PC-3 (cell line): ENCODE measurements around the gene TGFBR3L. TPM values are rescaled to one million over a fixed set of nuclear protein-coding genes. Genes with fewer than 3 reads are reported as not detected.

Source experiments
- ATAC-seq: fragments of 200-7000 bp; cut with Tn5 transposase; 2 replicates; pipeline ENCODE4 v1.9.1; 2020; ENCODE audit warnings: mild to moderate bottlenecking, moderate library complexity
- BruUV-seq: library from RNA; stranded (reverse); fragments of 400-500 nt; replicated peaks from 2 replicates; lab custom pipeline; 2021; lab: Mats Ljungman, UMichigan
- CTCF ChIA-PET: fragments of 300-600 bp; sonication (Branson Sonifier 250); formaldehyde crosslinking; loops from one replicate; lab custom pipeline; 2022; ENCODE audit warnings: antibody characterized with exemption; lab: Charles Lee
- POLR2A ChIA-PET: fragments of 300-600 bp; sonication (Branson Sonifier 250); formaldehyde crosslinking; loops from one replicate; lab custom pipeline; 2022; ENCODE audit warnings: antibody characterized with exemption; ENCODE audit not compliant: unreplicated experiment; lab: Charles Lee
- DNase-seq: peaks from one replicate; pipeline ENCODE4 v3.0.0-alpha.2; 2015
- H2AFZ ChIP-seq: fragments of 300-600 bp; sonication (generic); 2 replicates; pipeline ENCODE4 v1.6.0; 2016; ENCODE audit warnings: antibody characterized with exemption, low read length
- H3F3A ChIP-seq: fragments of 300-600 bp; sonication (generic); one replicate; pipeline ENCODE4 v1.6.0; 2017; ENCODE audit warnings: antibody characterized with exemption, low read length, control low read depth, mild to moderate bottlenecking; ENCODE audit not compliant: unreplicated experiment
- H3K27ac ChIP-seq: fragments of 300-600 bp; sonication (generic); 2 replicates; pipeline ENCODE4 v1.5.1; 2016; ENCODE audit warnings: mild to moderate bottlenecking, low read length
- H3K27me3 ChIP-seq: fragments of 300-600 bp; sonication (generic); 2 replicates; pipeline ENCODE4 v1.6.1; 2016; ENCODE audit warnings: low read length, mixed read lengths
- H3K36me3 ChIP-seq: fragments of 300-600 bp; sonication (generic); 2 replicates; pipeline ENCODE4 v1.6.1; 2016; ENCODE audit warnings: low read depth, mixed run types, low read length, mixed read lengths
- H3K4me1 ChIP-seq: fragments of 300-600 bp; sonication (generic); 2 replicates; pipeline ENCODE4 v1.5.1; 2016; ENCODE audit warnings: low read length; ENCODE audit not compliant: insufficient read depth
- H3K4me2 ChIP-seq: fragments of 300-600 bp; sonication (generic); 2 replicates; pipeline ENCODE4 v1.6.0; 2016; ENCODE audit warnings: low read length
- H3K4me3 ChIP-seq: fragments of 300-600 bp; sonication (generic); 2 replicates; pipeline ENCODE4 v1.5.1; 2016; ENCODE audit warnings: mild to moderate bottlenecking, low read length, mixed read lengths
- H3K79me2 ChIP-seq: fragments of 300-600 bp; sonication (generic); 2 replicates; pipeline ENCODE4 v1.6.1; 2017; ENCODE audit warnings: low read length, mixed read lengths
- H3K9ac ChIP-seq: fragments of 300-600 bp; sonication (generic); 2 replicates; pipeline ENCODE4 v1.6.0; 2016; ENCODE audit warnings: mild to moderate bottlenecking, low read length
- H3K9me2 ChIP-seq: fragments of 300-600 bp; sonication (generic); replicated peaks from 2 replicates; pipeline ENCODE4 v1.6.1; 2016; ENCODE audit warnings: mixed run types, low read length, mixed read lengths
- H3K9me3 ChIP-seq: fragments of 300-600 bp; sonication (generic); 2 replicates; pipeline ENCODE4 v1.6.1; 2016; ENCODE audit warnings: low read length, mixed read lengths
- H4K20me1 ChIP-seq: fragments of 300-600 bp; sonication (generic); 2 replicates; pipeline ENCODE4 v1.6.1; 2016; ENCODE audit warnings: low read length, mixed read lengths
- EZH2 ChIP-seq: fragments of 300-600 bp; sonication (generic); IDR thresholded peaks from one replicate; pipeline ENCODE4 v1.6.1; 2017; ENCODE audit warnings: antibody characterized with exemption, mild to moderate bottlenecking, low read length; ENCODE audit not compliant: unreplicated experiment
- EZH2phosphoT487 ChIP-seq: fragments of 300-600 bp; sonication (generic); IDR thresholded peaks from 2 replicates; pipeline ENCODE4 v1.6.1; 2018; ENCODE audit warnings: mild to moderate bottlenecking, antibody characterized with exemption, low read length, borderline replicate concordance
- intact Hi-C: fragments of 100-400 bp; cut with micrococcal nuclease; formaldehyde crosslinking; loops from 2 replicates; pipeline ENCODE4 v1.9.0; 2023
- total RNA-seq: library from RNA; depleted of rRNA; stranded (reverse); fragments of >200 nt; gene quantifications from 2 replicates; pipeline ENCODE4 v1.2.3, GENCODE V29; 2014
- TF ChIP-seq, protein P1 (sequence below): fragments of 300-600 bp; sonication (generic); conservative IDR thresholded peaks from 2 replicates; pipeline ENCODE4 v1.5.1; 2017; ENCODE audit warnings: antibody characterized with exemption, low read depth, mild to moderate bottlenecking, low read length

The TGFBR3L gene
- total RNA-seq, 1 experiment from 2014 or later, result 10.5 TPM

DNA sequence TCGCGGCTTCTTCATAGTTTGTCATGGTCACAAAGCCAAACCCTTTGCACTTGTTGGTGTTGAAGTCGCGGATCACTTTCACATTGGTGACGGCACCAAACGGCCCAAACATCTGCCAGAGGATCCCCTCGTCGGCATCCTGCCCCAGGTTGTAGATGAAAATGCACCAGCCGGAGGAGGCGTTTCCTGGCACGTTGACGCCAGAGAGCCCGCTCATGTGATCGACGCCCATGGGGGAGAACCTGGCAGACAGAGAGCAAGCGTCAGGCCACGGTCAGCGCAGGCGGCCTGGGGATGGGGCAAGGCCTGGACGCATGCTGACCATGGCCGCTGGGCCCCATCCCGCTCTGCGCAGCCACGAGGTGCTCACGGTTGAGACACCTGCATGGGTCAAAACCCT is 48.9 kb downstream of the TGFBR3L start:
- H3K9me3 ChIP-seq, result no peaks in the 10 kb centered on the region
- H3F3A ChIP-seq, result peaks cover 7% of the 10 kb centered on the region
- BruUV-seq, result no TSS peak
- TF ChIP-seq EZH2, result no peak
- no peak for TF ChIP-seq EZH2phosphoT487
- TF ChIP-seq, protein P1, sequence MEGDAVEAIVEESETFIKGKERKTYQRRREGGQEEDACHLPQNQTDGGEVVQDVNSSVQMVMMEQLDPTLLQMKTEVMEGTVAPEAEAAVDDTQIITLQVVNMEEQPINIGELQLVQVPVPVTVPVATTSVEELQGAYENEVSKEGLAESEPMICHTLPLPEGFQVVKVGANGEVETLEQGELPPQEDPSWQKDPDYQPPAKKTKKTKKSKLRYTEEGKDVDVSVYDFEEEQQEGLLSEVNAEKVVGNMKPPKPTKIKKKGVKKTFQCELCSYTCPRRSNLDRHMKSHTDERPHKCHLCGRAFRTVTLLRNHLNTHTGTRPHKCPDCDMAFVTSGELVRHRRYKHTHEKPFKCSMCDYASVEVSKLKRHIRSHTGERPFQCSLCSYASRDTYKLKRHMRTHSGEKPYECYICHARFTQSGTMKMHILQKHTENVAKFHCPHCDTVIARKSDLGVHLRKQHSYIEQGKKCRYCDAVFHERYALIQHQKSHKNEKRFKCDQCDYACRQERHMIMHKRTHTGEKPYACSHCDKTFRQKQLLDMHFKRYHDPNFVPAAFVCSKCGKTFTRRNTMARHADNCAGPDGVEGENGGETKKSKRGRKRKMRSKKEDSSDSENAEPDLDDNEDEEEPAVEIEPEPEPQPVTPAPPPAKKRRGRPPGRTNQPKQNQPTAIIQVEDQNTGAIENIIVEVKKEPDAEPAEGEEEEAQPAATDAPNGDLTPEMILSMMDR, result no peak
- no peaks in the 10 kb centered on the region for H3K79me2 ChIP-seq
- H3K27me3 ChIP-seq, result no peaks in the 10 kb centered on the region
- no peak overlapping the region for H2AFZ ChIP-seq
- no peak overlapping the region for H3K27ac ChIP-seq
- ChIA-PET POLR2A (no interaction called here), CTCF (no interaction called here)
- ATAC-seq (no peak), DNase-seq (no peak)
- H3K36me3 ChIP-seq, result peaks cover 62% of the 10 kb centered on the region
- peaks cover 8% of the 10 kb centered on the region; the same call in 1 of the 2 replicates for H3K4me1 ChIP-seq
- H3K4me2 ChIP-seq, result no peak overlapping the region
- no peak overlapping the region for H3K9ac ChIP-seq
- H3K4me3 ChIP-seq, result no peak overlapping the region
- intact Hi-C loops, result no loop called here
- no peaks in the 10 kb centered on the region for H4K20me1 ChIP-seq
- H3K9me2 ChIP-seq, result no peaks in the 10 kb centered on the region

DNA sequence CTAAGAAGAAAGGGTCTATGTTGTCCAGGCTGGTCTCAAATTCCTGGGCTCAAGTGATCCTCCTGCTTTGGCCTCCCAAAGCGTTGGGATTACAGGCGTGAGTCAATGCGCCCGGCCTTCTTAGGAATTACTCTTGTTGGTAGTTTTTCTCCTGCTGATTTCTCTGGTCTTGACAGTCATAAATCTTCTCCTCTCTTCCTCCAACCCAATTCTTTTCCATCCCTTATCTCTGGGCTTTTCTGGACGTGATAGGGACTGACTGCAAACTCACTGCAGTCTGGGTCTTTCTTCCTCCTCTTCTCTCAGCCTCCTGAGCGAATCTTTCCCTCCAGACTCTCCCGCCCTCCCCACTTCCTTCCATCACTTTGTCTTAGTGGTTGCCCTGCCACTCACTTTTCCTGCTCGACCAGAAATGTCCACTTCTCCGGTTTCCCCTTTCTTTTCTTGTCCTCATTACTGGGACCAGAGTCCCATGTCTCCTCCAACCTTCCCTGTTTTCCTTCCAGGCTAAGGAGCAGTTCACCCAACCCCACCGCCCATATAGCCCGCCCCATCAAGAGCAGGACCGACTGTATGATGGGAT is 50.7 kb downstream of the TGFBR3L start:
- Histone ChIP-seq H3K4me2 (no peak overlapping the region), H3K9me3 (no peaks in the 10 kb centered on the region), H3K79me2 (no peaks in the 10 kb centered on the region), H2AFZ (no peak overlapping the region), H3K36me3 (peaks cover 60% of the 10 kb centered on the region), H3F3A (no peaks in the 10 kb centered on the region), H3K9me2 (no peaks in the 10 kb centered on the region), H3K4me1 (peaks cover 8% of the 10 kb centered on the region; the same call in 1 of the 2 replicates), H3K4me3 (no peak overlapping the region), H3K27ac (no peak overlapping the region), H3K27me3 (no peaks in the 10 kb centered on the region), H4K20me1 (no peaks in the 10 kb centered on the region), H3K9ac (no peak overlapping the region)
- ChIA-PET POLR2A (no interaction called here), CTCF (no interaction called here)
- TF ChIP-seq EZH2phosphoT487 (no peak), EZH2 (no peak)
- TF ChIP-seq, protein P1, result no peak
- no peak for ATAC-seq
- DNase-seq, result peak; percentile 35
- no TSS peak for BruUV-seq
- intact Hi-C loops, result no loop called here

GRCh38 chr19:7965921-7966665 is 51.5 kb downstream of the TGFBR3L start:
- ChIA-PET CTCF (no interaction called here), POLR2A (no interaction called here)
- no peak overlapping the region for H3K4me3 ChIP-seq

More at GRCh38 chr19:7965921-7966665, 51.5 kb downstream of the TGFBR3L start:
- Histone ChIP-seq H4K20me1 (0 out of 2 replicates have a peak, but pooled peaks cover 3% of the 10 kb centered on the region), H3F3A (no peaks in the 10 kb centered on the region), H2AFZ (no peak overlapping the region), H3K36me3 (peaks cover 58% of the 10 kb centered on the region), H3K79me2 (no peaks in the 10 kb centered on the region), H3K4me2 (no peak overlapping the region), H3K9ac (no peak overlapping the region), H3K9me2 (no peaks in the 10 kb centered on the region), H3K4me1 (peaks cover 8% of the 10 kb centered on the region; the same call in 1 of the 2 replicates), H3K27me3 (no peaks in the 10 kb centered on the region), H3K27ac (no peak overlapping the region), H3K9me3 (no peaks in the 10 kb centered on the region)
- intact Hi-C loops, result no loop called here
- ATAC-seq, result no peak
- no peak for DNase-seq
- no TSS peak for BruUV-seq
- TF ChIP-seq, protein P1, result no peak
- TF ChIP-seq EZH2 (no peak), EZH2phosphoT487 (no peak)
